K562 (cell line): ENCODE measurements around the gene POMP. TPM values are rescaled to one million over a fixed set of nuclear protein-coding genes. Genes with fewer than 3 reads are reported as not detected.

Source experiments
- ARID1B ChIP-seq: fragments of 450-650 bp; IDR thresholded peaks from 2 replicates; pipeline ENCODE4 v1.6.1; 2016; ENCODE audit warnings: antibody characterized with exemption, mild to moderate bottlenecking, inconsistent platforms
- ARNT ChIP-seq, 2 experiments: fragments of 450-650 bp; IDR thresholded peaks; 2 replicates each; pipeline ENCODE4 v1.6.1; 2016; ENCODE audit warnings: mild to moderate bottlenecking in 1 of 2
- CBX8 ChIP-seq: fragments of 200-600 bp; sonication (generic); IDR thresholded peaks from 2 replicates; pipeline ENCODE4 v1.6.1; 2012; ENCODE audit warnings: borderline replicate concordance, mixed run types, low read depth, mild to moderate bottlenecking, moderate library complexity, mixed read lengths, low read length, control low read depth, inconsistent platforms; ENCODE audit not compliant: poor library complexity, severe bottlenecking; ENCODE audit errors: extremely low read depth
- CTBP1 ChIP-seq: fragments of 450-650 bp; IDR thresholded peaks from 2 replicates; pipeline ENCODE4 v1.6.1; 2016; ENCODE audit warnings: borderline replicate concordance
- ELF1 ChIP-seq: fragments of 200-800 bp; sonication (Bioruptor generic); IDR thresholded peaks from 2 replicates; pipeline ENCODE4 v1.6.1; 2016; ENCODE audit warnings: missing genetic modification characterization, missing compliant biosample characterization
- EP300 ChIP-seq: IDR thresholded peaks from 2 replicates; pipeline ENCODE4 v1.6.1; 2012; ENCODE audit warnings: low read length, improper control_type of control experiment
- ESRRA ChIP-seq: fragments of 450-650 bp; IDR thresholded peaks from 2 replicates; pipeline ENCODE4 v1.6.1; 2014; ENCODE audit warnings: low read depth, mild to moderate bottlenecking, moderate library complexity, borderline replicate concordance
- ETV5 ChIP-seq: sonication (generic); formaldehyde crosslinking; IDR thresholded peaks from 2 replicates; pipeline ENCODE4 v1.4.0; 2020; ENCODE audit warnings: low read depth, mild to moderate bottlenecking, missing genetic modification reagents
- FOSL1 ChIP-seq: fragments of 200-800 bp; sonication (Bioruptor generic); conservative IDR thresholded peaks from 2 replicates; pipeline ENCODE4 v1.6.1; 2016; ENCODE audit warnings: missing genetic modification characterization, missing compliant biosample characterization
- GABPB2 ChIP-seq: fragments of 250-450 bp; sonication (Bioruptor Pico); conservative IDR thresholded peaks from 2 replicates; pipeline ENCODE4 v1.5.1; 2021; ENCODE audit warnings: mild to moderate bottlenecking
- JUND ChIP-seq, 2 experiments: IDR thresholded peaks; 2 replicates in 1 of 2; 3 replicates in 1 of 2; pipeline ENCODE4 v1.6.1; 2011; ENCODE audit warnings: borderline replicate concordance in 2 of 2, low read depth in 2 of 2, low read length in 2 of 2, improper control_type of control experiment in 1 of 2, missing biosample characterization in 1 of 2, missing genetic modification characterization in 1 of 2, missing genetic modification reagents in 1 of 2
- KDM1A ChIP-seq, 2 experiments: fragments of 450-650 bp; IDR thresholded peaks; 2 replicates each; pipeline ENCODE4 v1.6.1; 2016; ENCODE audit warnings: mild to moderate bottlenecking in 2 of 2
- MCM2 ChIP-seq: fragments of 450-650 bp; IDR thresholded peaks from 2 replicates; pipeline ENCODE4 v1.6.1; 2017; ENCODE audit warnings: low read depth, mild to moderate bottlenecking
- MTA3 ChIP-seq: fragments of 450-650 bp; formaldehyde crosslinking; IDR thresholded peaks from 2 replicates; pipeline ENCODE4 v1.6.1; 2017; ENCODE audit warnings: mild to moderate bottlenecking, borderline replicate concordance
- RAD51 ChIP-seq: fragments of 450-650 bp; IDR thresholded peaks from 2 replicates; pipeline ENCODE4 v1.7.1; 2016; ENCODE audit warnings: low read depth, mild to moderate bottlenecking, borderline replicate concordance
- STAT5A ChIP-seq: IDR thresholded peaks from 2 replicates; pipeline ENCODE4 v1.6.1; 2012; ENCODE audit warnings: low read length, inconsistent platforms, borderline replicate concordance
- ZNF175 ChIP-seq: fragments of 200-800 bp; sonication (Bioruptor generic); IDR thresholded peaks from 2 replicates; pipeline ENCODE4 v1.6.1; 2016; ENCODE audit warnings: low read depth, mild to moderate bottlenecking, missing genetic modification characterization, missing compliant biosample characterization
- ZNF408 ChIP-seq: fragments of 250-450 bp; sonication (Bioruptor Pico); IDR thresholded peaks from 2 replicates; pipeline ENCODE4 v1.4.0; 2020; ENCODE audit warnings: low read depth, mild to moderate bottlenecking, moderate library complexity
- ZNF584 ChIP-seq: fragments of 200-800 bp; sonication (Bioruptor generic); IDR thresholded peaks from 2 replicates; pipeline ENCODE4 v1.6.1; 2016; ENCODE audit warnings: low read depth, mild to moderate bottlenecking, missing genetic modification characterization, missing compliant biosample characterization
- ZNF785 ChIP-seq: fragments of 250-450 bp; sonication (Bioruptor Pico); IDR thresholded peaks from 2 replicates; pipeline ENCODE4 v1.4.0; 2020; ENCODE audit warnings: mild to moderate bottlenecking
- polyA plus RNA-seq, 8 experiments: library from polyadenylated mRNA; depleted of rRNA in 4 of 8; stranded (reverse) in 5 of 8; unstranded in 3 of 8; fragments of >200 nt; fragmentation: Nextera tagmentation in 2 of 8; fragmentation: Illumina TruSeq in 1 of 8; extraction: Ambion mirVana in 2 of 8; extraction: Trizol in 1 of 8; gene quantifications; 2 replicates each; pipeline versions ENCODE4 v1.2.1 to v1.2.3, GENCODE V29; 2011 to 2014; ENCODE audit warnings: inconsistent platforms in 1 of 8, missing spikeins in 1 of 8
- total RNA-seq, 7 experiments: library from RNA; depleted of rRNA in 6 of 7; stranded (reverse); fragments of >200 nt in 6 of 7; fragmentation: Illumina TruSeq in 2 of 7; extraction: Trizol in 2 of 7; gene quantifications; 2 replicates each; pipeline versions ENCODE4 v1.2.1 to v1.2.3, GENCODE V29; 2011 to 2021; ENCODE audit warnings: low replicate concordance in 1 of 7
- TF ChIP-seq, protein P1 (sequence below): sonication (generic); formaldehyde crosslinking; IDR thresholded peaks from 2 replicates; pipeline ENCODE4 v1.8.1; 2023; ENCODE audit warnings: missing genetic modification reagents, mild to moderate bottlenecking, borderline replicate concordance
- TF ChIP-seq, protein P2 (sequence below): fragments of 200-800 bp; sonication (Bioruptor generic); IDR thresholded peaks from 2 replicates; pipeline ENCODE4 v1.6.1; 2017; ENCODE audit warnings: missing genetic modification characterization, missing compliant biosample characterization

POMP gene
- total and polyA plus RNA-seq, 9 of the 15 experiments (the other 6 are each of a cell fraction or from before 2014, with no cell fraction given), result 69.2 to 647 (median 118) TPM

DNA sequence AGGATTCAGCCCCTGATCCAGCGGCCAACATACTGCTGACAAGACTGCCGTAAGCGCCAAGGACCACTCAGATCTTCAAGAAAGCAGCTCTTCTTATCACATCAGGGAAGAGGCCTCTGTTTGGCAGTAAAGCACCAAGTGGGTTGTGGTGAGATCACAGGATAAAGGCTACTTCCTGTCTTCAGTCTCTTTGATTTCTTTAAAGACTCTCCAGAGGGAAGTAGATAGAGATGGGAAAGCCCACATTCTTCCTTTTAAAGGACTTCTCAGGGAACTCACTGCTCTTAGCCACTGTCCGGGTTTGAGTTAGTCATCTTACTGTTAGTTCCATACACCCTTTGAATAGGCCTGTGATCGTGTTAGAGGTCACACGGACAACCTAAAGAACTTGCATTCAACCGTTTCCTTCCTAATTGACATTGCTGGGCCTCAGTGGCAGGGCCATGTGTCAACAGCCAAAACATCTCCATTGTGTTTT lies 47.2 kb upstream of the POMP start (continued):
- peak; percentile 41 for TF ChIP-seq EP300
- no peak for TF ChIP-seq ZNF408 (CRISPR knock-in tag)
- no peak for TF ChIP-seq ZNF785
- TF ChIP-seq, protein P1, sequence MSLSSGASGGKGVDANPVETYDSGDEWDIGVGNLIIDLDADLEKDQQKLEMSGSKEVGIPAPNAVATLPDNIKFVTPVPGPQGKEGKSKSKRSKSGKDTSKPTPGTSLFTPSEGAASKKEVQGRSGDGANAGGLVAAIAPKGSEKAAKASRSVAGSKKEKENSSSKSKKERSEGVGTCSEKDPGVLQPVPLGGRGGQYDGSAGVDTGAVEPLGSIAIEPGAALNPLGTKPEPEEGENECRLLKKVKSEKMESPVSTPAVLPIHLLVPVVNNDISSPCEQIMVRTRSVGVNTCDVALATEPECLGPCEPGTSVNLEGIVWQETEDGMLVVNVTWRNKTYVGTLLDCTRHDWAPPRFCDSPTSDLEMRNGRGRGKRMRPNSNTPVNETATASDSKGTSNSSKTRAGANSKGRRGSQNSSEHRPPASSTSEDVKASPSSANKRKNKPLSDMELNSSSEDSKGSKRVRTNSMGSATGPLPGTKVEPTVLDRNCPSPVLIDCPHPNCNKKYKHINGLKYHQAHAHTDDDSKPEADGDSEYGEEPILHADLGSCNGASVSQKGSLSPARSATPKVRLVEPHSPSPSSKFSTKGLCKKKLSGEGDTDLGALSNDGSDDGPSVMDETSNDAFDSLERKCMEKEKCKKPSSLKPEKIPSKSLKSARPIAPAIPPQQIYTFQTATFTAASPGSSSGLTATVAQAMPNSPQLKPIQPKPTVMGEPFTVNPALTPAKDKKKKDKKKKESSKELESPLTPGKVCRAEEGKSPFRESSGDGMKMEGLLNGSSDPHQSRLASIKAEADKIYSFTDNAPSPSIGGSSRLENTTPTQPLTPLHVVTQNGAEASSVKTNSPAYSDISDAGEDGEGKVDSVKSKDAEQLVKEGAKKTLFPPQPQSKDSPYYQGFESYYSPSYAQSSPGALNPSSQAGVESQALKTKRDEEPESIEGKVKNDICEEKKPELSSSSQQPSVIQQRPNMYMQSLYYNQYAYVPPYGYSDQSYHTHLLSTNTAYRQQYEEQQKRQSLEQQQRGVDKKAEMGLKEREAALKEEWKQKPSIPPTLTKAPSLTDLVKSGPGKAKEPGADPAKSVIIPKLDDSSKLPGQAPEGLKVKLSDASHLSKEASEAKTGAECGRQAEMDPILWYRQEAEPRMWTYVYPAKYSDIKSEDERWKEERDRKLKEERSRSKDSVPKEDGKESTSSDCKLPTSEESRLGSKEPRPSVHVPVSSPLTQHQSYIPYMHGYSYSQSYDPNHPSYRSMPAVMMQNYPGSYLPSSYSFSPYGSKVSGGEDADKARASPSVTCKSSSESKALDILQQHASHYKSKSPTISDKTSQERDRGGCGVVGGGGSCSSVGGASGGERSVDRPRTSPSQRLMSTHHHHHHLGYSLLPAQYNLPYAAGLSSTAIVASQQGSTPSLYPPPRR (CRISPR knock-in tag), result no peak
- peak; percentile 37; the same call in 1 of the 2 replicates for TF ChIP-seq ESRRA
- 0 out of 2 replicates have a peak, but pooled peaks have one; percentile 36 for TF ChIP-seq CTBP1
- no peak for TF ChIP-seq STAT5A
- peak; percentile 16 to 56; a peak in 1 of 4 replicates for TF ChIP-seq KDM1A (IDR thresholded peaks at IDR 0.05)
- no peak for TF ChIP-seq ARNT (IDR thresholded peaks at IDR 0.05)
- TF ChIP-seq ELF1 (tag), result peak; percentile 47; the same call in 1 of the 2 replicates
- TF ChIP-seq, protein P2, sequence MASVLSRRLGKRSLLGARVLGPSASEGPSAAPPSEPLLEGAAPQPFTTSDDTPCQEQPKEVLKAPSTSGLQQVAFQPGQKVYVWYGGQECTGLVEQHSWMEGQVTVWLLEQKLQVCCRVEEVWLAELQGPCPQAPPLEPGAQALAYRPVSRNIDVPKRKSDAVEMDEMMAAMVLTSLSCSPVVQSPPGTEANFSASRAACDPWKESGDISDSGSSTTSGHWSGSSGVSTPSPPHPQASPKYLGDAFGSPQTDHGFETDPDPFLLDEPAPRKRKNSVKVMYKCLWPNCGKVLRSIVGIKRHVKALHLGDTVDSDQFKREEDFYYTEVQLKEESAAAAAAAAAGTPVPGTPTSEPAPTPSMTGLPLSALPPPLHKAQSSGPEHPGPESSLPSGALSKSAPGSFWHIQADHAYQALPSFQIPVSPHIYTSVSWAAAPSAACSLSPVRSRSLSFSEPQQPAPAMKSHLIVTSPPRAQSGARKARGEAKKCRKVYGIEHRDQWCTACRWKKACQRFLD (CRISPR knock-in tag), result peak; percentile 32; the same call in 1 of the 2 replicates
- peak; percentile 41; the same call in 1 of the 2 replicates for TF ChIP-seq ARID1B
- TF ChIP-seq RAD51, result no peak
- TF ChIP-seq JUND (IDR thresholded peaks at IDR 0.05; ENCODE audit: borderline replicate concordance, low read depth, low read length), result peak; percentile 26; the same call in 1 of the 2 replicates
- peak; percentile 40; the same call in 1 of the 3 replicates for TF ChIP-seq JUND (tag; IDR thresholded peaks at IDR 0.05; ENCODE audit: borderline replicate concordance, low read depth, low read length)
- no peak for TF ChIP-seq CBX8
- no peak for TF ChIP-seq MCM2
- no peak for TF ChIP-seq ZNF584 (CRISPR knock-in tag)
- peak; percentile 59; the same call in 1 of the 2 replicates for TF ChIP-seq ZNF175 (CRISPR knock-in tag)
- 0 out of 2 replicates have a peak, but pooled peaks have one; percentile 45 for TF ChIP-seq ETV5
- 0 out of 2 replicates have a peak, but pooled peaks have one; percentile 44 for TF ChIP-seq FOSL1 (tag)
- no peak for TF ChIP-seq GABPB2 (CRISPR knock-in tag)
- peak; percentile 50; the same call in 1 of the 2 replicates for TF ChIP-seq MTA3
